BJ (cell line): ENCODE results near the gene ADAMTS12. TPM values are rescaled to one million over a fixed set of nuclear protein-coding genes. Genes with fewer than 3 reads are reported as not detected.

ENCODE experiments used
- CTCF ChIA-PET: fragments of 350-600 bp; formaldehyde crosslinking; extraction: SDS; loops from one replicate; lab custom pipeline; 2021; ENCODE audit warnings: antibody characterized with exemption, inconsistent platforms; lab: Yijun Ruan, JAX
- POLR2A ChIA-PET: fragments of 300-600 bp; sonication (Branson Sonifier 250); formaldehyde crosslinking; extraction: SDS; loops from one replicate; lab custom pipeline; 2021; ENCODE audit warnings: antibody characterized with exemption; lab: Charles Lee
- DNase-seq: peaks from one replicate; pipeline ENCODE4 v3.0.0-alpha.2; 2011; ENCODE audit warnings: low read depth
- H3K27me3 ChIP-seq: 2 replicates; pipeline ENCODE4 v1.6.0; 2011; ENCODE audit warnings: low read length; ENCODE audit not compliant: control insufficient read depth, insufficient read depth
- H3K36me3 ChIP-seq: 2 replicates; pipeline ENCODE4 v1.5.1; 2011; ENCODE audit warnings: low read length; ENCODE audit not compliant: control insufficient read depth, insufficient read depth
- H3K4me3 ChIP-seq: 2 replicates; pipeline ENCODE4 v1.5.1; 2011; ENCODE audit warnings: low read depth, mild to moderate bottlenecking, control low read depth, low read length
- polyA plus RNA-seq: library from polyadenylated mRNA; depleted of rRNA; stranded (reverse); fragments of >200 nt; gene quantifications from 2 replicates; pipeline ENCODE4 v1.2.3, GENCODE V29; 2011
- TF ChIP-seq, protein P1 (sequence below): IDR thresholded peaks from 2 replicates; pipeline ENCODE4 v1.5.1; 2011; ENCODE audit warnings: low read depth, mild to moderate bottlenecking, control low read depth, inconsistent platforms, low read length, moderate library complexity; ENCODE audit not compliant: insufficient read depth

ADAMTS12 gene
- polyA plus RNA-seq, 1 experiment = 25.6 TPM

DNA sequence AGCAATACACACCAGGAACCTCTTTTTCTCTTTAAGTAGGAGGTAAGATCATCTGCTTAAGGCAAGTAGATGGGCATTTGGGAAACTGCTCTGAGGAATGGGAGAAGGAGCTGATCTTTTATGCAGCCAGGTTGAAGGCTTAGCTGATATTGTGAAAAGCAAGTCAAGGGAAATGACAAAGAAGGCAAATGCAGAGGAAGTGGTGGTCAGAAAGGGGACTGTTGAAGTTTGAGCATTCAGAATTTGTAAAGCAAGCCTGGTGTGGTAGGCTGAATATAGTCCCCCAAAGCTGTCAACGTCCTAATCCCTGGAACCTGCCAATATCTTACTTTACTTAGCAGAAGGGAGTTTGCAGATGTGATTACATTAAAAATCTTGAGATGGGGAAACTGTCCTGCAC is 128.9 kb downstream of the ADAMTS12 start:
- H3K4me3 ChIP-seq = no peak overlapping the region
- TF ChIP-seq, protein P1, sequence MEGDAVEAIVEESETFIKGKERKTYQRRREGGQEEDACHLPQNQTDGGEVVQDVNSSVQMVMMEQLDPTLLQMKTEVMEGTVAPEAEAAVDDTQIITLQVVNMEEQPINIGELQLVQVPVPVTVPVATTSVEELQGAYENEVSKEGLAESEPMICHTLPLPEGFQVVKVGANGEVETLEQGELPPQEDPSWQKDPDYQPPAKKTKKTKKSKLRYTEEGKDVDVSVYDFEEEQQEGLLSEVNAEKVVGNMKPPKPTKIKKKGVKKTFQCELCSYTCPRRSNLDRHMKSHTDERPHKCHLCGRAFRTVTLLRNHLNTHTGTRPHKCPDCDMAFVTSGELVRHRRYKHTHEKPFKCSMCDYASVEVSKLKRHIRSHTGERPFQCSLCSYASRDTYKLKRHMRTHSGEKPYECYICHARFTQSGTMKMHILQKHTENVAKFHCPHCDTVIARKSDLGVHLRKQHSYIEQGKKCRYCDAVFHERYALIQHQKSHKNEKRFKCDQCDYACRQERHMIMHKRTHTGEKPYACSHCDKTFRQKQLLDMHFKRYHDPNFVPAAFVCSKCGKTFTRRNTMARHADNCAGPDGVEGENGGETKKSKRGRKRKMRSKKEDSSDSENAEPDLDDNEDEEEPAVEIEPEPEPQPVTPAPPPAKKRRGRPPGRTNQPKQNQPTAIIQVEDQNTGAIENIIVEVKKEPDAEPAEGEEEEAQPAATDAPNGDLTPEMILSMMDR = no peak
- CTCF ChIA-PET = no interaction called here
- POLR2A ChIA-PET = no interaction called here
- H3K27me3 ChIP-seq = no peaks in the 10 kb centered on the region
- H3K36me3 ChIP-seq = peaks cover 2% of the 10 kb centered on the region; the same call in 1 of the 2 replicates
- no peak for DNase-seq

DNA sequence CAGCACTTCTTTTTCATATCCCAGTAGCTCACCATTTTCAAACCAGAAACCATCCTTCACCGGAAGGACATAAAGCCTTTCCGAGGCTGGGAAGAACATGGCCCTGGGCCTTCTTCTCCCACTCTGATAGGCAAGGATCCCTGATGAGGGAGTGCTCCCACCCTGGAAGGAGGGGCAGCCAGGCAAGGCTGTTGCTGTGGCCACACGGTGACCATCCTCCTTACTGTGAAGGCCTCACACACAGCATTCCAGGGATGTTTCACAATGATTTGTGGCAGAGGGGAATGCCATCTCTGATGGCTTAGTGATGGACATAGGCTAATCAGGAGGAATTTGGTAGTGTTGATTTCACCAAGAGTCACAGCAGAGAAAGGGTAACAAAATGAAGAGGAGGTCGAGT is 130.7 kb downstream of the ADAMTS12 start:
- Histone ChIP-seq H3K4me3 (no peak overlapping the region), H3K36me3 (peaks cover 1% of the 10 kb centered on the region; the same call in 1 of the 2 replicates), H3K27me3 (no peaks in the 10 kb centered on the region)
- no peak for DNase-seq
- CTCF ChIA-PET = no interaction called here
- TF ChIP-seq, protein P1 = no peak
- POLR2A ChIA-PET = no interaction called here

DNA sequence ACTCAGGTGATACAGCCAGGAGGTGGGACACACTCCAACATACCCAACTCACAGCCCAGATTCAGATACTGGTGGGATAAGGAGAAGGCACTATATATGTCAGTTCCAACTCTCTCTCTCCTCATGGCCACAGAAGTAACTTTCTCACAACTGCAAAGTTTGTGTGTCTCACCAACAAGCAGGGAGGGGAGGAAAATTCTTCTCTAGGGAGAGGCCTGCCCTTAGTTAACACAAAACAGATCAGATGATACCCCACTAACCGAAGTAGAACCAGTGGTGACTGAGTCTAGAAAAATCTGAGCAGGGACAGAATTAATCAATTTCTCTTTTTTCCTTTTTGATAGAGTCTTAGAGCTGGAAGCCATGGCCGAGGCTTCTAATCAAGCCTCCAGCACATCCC is 133.1 kb downstream of the ADAMTS12 start:
- TF ChIP-seq, protein P1 = no peak
- Histone ChIP-seq H3K36me3 (no peaks in the 10 kb centered on the region), H3K4me3 (no peak overlapping the region), H3K27me3 (no peaks in the 10 kb centered on the region)
- POLR2A ChIA-PET = no interaction called here
- CTCF ChIA-PET = no interaction called here
- DNase-seq = no peak

DNA sequence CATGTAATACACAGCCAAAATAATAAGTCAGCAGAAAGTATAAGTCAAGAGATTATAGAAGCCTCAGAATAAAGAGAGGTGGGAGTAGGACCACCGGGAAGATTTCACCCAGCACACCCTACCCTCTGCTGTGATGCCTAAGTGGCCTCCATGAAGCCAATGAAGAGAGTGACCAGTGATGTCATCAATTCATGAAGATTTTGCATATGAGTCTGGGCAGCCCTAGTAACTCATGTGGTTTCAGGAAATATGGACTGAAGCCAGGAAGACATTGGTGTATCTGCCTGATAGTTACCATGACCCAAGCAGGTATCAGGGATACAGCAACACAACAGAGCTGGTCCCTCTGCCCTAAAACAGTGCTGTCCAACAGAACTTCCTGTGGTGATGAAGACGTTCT is 135.3 kb downstream of the ADAMTS12 start:
- ChIA-PET CTCF (no interaction called here), POLR2A (no interaction called here)
- H3K36me3 ChIP-seq = no peaks in the 10 kb centered on the region
- no peak overlapping the region for H3K4me3 ChIP-seq
- H3K27me3 ChIP-seq = no peaks in the 10 kb centered on the region
- TF ChIP-seq, protein P1 = no peak
- DNase-seq = no peak

DNA sequence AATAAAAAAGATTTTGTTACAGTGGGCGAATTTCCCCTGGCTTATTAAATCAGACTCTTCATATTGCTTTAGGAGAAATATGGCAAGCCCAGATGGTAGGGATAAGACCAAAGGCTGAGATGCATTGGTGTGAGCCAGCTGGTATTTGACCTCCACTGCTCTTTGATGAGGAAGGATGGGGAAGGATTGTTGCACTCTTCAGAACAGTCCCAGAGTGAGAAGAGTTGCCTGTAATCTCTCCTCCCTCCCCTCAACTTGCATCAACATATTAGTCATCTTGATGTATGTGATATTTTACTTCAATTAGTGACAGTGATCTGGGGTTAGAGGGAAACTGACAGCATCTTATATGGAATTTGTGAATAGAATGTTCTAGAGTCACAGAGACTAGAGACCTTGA is 136.6 kb downstream of the ADAMTS12 start:
- no peaks in the 10 kb centered on the region for H3K27me3 ChIP-seq
- H3K36me3 ChIP-seq = no peaks in the 10 kb centered on the region
- ChIA-PET CTCF (no interaction called here), POLR2A (no interaction called here)
- DNase-seq = no peak
- H3K4me3 ChIP-seq = no peak overlapping the region
- TF ChIP-seq, protein P1 = no peak
